ENCODE measurements around the gene C15orf40.

C15orf40 gene

GRCh38 chr15:82992436-82992998 is 18.9 kb downstream of the C15orf40 start:
- DNase-seq: no peak

- peak; percentile 18 for DNase-seq
Observed at GRCh38 chr15:82986442-82986780, 25.0 kb downstream of the C15orf40 start.

- peak; percentile 96 for DNase-seq
Observed at GRCh38 chr15:82985688-82986441, 25.6 kb downstream of the C15orf40 start, which contains the start of gene RAMAC. Gene RAMAC, plus strand, starts transcription at chr15:82986210. Its CDS starts 2,809 bp downstream, at chr15:82989019.

DNA sequence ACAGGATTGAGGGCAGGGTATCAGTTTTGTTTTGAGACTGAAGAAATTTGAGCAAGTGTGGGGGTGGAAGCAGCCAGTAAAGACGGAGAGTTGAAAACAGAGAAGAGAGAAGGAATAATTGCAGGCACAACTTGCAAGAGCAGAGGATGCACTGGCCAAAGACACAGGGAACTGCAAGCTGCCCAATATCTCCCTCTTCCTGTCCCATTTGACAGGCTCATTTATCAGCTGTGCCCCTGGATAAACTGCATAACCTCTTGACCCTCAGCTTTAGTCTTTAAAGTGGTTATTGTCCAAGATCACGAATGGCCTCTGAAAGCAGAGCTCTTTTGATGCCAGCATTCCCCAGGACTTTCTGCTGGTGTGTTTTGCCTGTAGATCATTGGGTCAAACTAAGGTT is 30.5 kb downstream of the C15orf40 start:
- no peak for DNase-seq

DNA sequence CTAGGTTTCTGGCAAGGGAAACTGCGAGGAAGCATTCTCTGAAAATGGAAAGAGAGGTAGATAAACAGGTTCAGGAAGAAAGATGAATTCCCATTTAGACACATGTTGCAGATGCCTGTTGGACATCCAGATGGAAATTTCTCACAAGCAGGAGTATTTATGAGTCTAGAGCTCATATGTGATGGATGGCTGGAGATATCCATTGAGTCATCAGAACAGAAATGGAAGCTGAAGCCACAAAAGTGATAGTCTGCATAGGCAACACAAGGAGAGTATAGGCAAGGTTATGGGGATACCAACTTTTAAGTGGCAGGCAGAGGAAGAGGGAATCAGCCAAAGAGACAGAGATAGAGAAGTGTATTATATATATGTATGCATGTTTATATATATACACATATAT is 31.7 kb downstream of the C15orf40 start:
- DNase-seq: no peak

DNA sequence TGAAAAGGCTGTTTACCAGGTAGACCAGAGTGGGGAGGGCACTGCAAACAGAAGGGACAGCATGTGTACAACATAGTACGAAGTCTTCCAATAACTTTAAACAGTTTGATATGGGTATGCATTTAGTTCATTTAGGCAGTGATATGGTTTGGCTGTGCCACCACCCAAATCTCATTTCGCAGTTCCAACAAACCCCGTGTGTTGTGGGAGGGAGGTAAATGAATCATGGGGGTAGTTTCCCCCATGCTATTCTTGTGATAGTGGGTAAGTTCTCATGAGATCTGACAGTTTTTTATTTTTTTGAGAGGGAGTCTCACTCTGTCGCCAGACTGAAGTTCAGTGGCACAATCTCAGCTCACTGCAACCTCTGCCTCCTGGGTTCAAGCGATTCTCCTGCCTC is 33.0 kb downstream of the C15orf40 start:
- DNase-seq: no peak

GRCh38 chr15:82977076-82977475 is 34.4 kb downstream of the C15orf40 start:
- DNase-seq: no peak

DNA sequence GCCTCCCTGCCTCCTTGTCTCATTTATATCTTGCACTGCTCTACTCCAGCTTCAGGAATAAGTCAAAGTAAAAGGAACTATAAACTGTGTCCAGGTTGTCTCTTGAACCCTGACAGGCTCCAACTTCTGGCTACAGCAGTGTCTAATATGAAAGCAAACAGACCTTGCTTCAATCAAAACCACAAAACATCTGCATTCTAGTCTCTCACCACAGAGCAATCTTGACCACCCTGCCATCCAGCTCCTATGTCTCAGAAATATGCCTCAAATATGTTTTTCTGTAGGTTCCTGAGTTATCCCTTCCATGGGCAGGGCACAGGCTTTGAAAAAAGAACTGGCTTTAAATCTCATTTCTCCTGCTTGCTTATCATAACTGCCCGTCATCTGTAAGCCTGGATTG is 38.4 kb downstream of the C15orf40 start:
- DNase-seq: no peak

- no peak for DNase-seq
Observed at GRCh38 chr15:82971218-82971984, 40.0 kb downstream of the C15orf40 start.

DNA sequence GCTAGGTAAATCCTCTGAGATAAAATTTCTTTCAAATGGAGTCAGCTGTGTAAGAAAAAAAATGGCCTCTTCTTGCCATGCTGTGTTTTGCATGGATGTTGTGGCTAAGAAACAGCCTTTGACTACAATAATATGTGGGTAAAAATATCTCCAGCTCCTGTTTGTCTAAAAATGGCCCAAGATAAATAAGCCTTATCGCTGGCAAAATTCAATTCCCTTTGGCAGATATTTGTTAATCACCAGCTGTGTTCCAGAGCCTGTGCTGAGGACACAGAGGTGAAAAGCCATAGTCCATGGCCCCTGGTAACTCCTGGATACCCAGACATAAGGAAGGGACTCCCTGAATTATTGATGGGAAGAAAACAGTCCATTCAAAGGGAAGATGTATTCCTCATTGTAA is 40.7 kb downstream of the C15orf40 start:
- DNase-seq: no peak

- no peak for DNase-seq
Observed at GRCh38 chr15:82970078-82970686, 41.3 kb downstream of the C15orf40 start.

GRCh38 chr15:82969353-82969752 is 42.1 kb downstream of the C15orf40 start:
- no peak for DNase-seq

GRCh38 chr15:82968066-82968465 is 43.4 kb downstream of the C15orf40 start:
- peak; percentile 40 for DNase-seq

DNA sequence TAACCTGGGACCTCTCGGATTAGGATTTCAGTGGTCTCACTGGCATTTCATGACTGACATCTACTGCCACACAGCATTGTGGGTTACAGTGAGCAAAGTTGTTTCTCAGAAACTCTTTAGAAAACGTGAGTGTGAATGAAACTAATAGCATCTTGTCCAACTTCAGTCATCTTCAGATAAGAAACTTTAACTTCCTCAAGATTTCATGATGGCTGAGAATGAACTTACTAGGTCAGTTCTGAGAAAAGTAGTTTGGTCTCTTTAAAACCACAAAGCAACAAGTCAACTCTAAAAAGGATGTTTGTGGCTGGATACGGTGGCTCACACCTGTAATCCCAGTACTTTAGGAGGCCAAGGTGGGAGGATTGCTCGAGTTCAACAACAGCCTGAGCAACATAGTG is 44.8 kb downstream of the C15orf40 start:
- no peak for DNase-seq

- no peak for DNase-seq
Observed at GRCh38 chr15:82964890-82965289, 46.5 kb downstream of the C15orf40 start.

DNA sequence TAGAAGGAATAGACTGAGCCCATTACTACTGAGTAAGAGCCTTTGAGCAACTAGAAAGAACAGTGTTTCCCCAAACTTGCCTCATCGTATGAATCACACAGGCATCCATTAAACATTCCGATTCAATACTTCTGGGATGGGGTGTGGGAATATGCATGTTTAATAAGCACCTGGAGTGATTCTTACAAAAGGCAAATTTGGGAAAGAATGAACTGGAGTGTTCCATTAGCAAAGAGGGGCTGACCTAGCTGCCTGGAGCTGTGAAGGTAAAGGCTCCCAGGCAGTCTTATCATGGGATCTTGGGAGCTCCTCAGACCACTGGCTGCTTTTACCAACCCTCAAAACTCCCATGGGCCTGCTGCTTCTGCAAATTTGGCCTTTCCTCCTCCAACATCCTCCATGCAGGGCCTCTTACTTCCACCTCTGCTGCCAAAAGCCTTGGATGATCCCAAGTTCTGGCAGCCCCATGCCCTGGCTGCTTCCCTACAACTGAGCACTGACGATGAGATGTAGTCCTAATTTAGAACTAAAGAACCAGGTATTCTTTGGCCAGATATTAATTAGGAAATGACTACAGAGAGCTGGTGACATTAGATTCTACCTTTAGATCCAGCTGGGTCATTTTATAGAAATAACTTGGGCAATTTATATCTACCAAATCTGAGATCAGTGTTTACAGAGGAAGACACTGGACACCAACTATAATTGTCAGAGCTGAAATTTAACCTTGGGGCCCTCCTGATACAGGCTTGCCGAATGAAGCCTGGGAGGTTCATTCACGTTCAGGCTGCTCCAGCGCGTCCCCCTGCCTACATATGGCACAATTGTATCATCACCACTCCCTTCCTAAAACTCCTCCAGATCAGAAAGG is 47.7 kb downstream of the C15orf40 start:
- no peak for DNase-seq

DNA sequence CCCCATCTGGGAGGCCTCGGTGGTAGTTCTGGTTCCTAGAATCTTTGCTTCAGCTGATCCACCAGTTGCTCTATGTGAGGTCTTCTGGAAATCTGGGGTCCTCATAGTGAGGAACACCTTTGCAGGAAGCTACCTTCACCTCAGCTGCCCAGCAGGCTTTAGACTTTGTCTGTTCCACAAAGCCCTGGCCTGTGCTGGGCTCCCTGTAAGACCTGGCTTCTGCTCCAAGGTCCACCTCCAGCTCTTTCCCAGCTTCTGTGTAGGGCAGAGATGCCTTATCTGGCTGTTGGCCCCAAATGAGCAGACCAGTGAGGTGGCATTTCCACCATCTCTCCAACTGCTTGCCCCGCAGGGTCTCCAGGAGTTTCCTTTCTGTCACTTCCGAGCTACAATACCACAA is 50.7 kb downstream of the C15orf40 start:
- no peak for DNase-seq

- DNase-seq: no peak
Observed at GRCh38 chr15:82959423-82959822, 52.0 kb downstream of the C15orf40 start.

DNA sequence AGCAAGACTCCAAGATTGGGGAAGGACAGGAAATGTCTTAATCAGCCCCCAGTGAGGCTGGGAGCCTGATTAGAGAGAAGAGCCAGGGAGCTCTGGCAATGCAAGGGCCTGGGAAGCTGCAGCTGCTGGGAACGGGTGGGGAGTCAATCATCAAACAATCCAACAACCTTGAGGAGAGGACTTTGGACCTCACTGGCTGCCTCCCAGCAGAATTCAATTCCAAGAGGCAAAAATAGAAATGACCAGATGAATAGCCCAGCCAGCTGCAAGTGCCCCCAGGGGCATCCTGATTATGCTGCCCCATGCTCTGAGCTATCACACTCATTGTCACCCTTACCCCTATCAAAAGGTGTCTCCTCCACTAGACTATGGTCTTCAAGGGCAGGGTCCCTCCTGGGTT is 52.8 kb downstream of the C15orf40 start:
- no peak for DNase-seq

GRCh38 chr15:82952158-82953081 is 59.0 kb downstream of the C15orf40 start, which contains the start of gene HOMER2:
Gene HOMER2, minus strand, starts transcription at chr15:82952720. Its CDS starts 185 bp downstream, at chr15:82952535.
- DNase-seq: no peak

DNA sequence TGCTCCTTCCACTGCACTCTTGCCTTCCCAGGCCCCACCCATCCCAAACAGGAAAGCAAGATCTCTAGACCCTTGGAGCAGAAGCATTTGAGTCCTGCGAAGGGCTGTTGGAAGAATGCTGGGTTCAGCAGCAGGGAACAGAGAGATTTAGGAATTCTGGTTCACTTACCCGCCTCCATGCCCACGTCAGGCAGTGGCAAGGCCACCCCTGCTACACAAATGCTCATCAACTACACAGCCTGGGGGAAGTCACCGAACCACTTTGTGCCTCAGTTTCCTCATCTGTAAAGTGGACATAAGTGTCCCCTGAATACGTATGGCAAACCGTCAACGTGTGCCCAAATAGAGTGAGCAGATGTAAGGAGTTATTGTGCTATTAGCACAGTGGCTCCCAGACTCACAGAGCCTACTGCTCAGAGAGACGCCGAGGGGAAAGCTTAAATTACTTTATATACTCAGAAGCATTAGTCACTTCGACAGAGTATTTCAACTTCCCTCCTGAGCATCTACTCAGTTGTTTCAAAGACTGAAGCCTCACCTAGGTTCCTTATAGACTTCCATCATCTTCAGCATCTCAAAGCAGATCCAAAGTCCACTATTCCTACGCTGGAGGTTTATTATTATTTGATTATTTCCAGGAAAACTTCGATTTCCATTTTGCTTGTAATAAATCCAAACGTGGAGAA is 59.8 kb downstream of the C15orf40 start:
- DNase-seq: no peak

Data from inflammatory macrophage treated with lipopolysaccharide for 4 hours (primary cell).